GM21619 (cell line): Measurements from ENCODE around the gene PRMT6.
"Not testable (repeated sequence)": the region's sequence is repeated elsewhere in the genome, so short reads cannot be mapped to it uniquely, and the experiment has no call there.

Source experiments
- ATAC-seq: cut with Tn5 transposase; IDR thresholded peaks from one replicate; pipeline ENCODE4 v1.9.1; 2021; ENCODE audit not compliant: unreplicated experiment

PRMT6 gene

DNA sequence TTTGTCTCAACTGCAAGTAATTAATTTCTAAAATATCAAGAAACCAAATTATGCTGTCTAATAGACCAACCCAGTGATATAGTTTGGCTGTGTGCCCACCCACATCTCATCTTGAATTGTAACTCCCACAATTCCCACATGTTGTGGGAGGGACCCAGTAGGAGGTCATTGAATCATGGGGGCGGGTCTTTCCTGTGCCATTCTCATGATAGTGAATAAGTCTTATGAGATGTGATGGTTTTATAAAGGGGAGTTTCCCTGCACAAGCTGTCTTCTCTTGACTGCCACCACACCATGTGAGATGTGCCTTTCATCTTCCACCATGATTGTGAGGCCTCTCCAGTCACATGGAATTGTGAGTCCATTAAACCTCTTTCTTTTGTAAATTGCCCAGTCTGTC lies 36.9 kb downstream of the PRMT6 start:
- ATAC-seq: not testable (repeated sequence)

DNA sequence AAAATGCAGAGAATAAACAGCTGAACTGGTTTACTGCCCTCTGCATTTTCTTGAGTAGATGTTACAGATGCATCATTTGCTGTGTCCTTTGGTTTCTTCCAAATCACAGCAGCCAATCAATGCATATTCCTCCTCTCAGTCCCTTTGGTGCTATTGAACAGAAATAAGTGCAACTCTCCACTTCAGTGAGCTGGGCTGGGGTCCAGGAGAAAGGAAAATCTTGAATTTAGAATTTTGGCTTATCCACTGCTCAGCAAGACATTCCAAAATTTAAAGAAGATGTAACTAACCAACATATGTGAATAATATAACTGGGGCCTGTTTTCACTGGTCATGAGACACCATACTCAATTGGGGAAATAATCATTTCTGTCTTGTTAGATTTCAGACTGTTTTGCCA lies 39.2 kb downstream of the PRMT6 start:
- ATAC-seq: no peak

DNA sequence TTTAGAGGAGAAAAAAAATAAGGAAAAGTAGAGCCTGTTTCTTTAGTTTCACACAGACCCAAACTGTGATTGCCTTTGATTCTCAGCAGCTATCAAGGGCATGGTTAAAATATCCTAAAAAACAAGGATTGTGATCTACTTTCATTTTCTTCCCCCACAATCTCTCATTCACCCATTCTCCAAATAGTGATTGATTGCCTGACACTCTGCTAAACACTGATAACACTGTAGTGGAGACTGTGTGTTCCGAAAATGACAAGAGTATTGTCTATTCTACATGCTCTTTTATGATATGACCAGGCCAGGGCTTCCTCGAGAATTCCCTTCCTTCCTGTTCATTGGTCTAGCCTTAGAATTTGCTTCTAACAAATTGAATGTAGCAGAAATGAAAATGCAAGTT lies 40.2 kb downstream of the PRMT6 start:
- no peak for ATAC-seq

DNA sequence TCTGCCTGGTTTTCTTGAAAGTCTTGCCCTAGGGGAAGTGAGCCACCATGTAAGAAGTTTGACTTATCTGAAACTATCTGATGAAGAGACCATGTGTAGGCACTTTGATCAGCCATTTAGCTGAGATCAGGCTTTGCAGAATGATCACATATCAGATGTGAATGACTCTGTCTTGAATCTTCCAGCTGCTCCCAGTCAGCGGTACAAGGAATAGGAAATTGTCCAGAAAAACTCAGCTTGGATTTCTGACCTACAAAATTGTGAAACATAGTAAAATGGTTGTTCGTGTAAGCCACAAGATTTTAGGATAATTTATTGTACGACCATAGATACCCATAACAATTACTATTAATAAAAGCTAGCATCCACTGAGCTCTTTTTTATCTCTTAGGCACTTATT lies 42.5 kb downstream of the PRMT6 start:
- no peak for ATAC-seq

DNA sequence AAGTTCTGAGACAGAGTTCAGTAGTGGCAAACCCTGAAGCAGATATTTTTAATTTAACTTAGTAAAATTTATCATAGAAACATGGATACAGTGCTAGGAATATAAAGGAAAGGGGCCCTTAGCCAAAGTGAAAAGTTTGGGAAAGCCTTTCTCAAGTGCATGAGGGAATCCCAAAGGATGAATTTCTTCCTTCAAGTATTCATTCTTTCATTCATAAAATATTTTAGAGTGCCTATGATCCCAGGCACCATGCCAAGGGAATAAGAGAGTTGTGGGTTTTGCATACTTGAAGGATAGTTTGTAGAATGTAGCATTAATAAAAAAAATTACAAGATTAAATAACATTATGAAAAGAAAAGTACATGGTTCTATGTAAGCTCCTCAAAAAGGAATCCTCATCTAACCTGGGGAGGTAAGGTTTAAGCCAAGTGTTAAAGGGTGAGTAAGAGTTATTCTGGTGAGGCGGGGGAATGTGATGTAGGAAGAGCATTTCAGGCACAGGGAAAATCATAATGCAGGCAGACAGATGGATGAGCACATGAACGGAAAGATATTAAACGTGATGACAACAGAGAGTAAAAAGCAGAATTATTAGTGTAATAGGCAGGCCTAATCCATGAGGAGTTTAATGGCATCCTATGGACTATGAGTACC lies 44.0 kb downstream of the PRMT6 start:
- ATAC-seq: no peak

DNA sequence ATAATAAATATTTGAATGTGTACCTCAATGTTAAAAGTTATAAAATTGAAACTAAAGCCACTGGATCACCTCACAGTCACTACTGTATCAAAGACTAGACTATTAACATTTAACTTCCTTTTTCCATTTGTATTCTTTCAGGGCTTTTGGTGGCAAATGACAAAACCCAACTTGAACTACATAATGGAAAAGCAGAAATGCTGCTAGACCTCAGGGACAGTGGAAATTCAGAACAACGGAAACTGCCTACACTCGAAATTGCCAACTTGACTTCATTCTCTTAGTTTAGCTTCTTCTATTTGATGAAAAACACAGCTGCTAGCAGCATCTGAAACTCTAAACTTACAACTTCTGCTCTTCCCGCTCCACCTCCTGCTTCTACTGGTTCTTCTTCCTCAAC lies 49.4 kb downstream of the PRMT6 start:
- ATAC-seq: no peak
